ENCODE measurements around the gene ACSL1. TPM values are rescaled to one million over a fixed set of nuclear protein-coding genes. Genes with fewer than 3 reads are reported as not detected.

ACSL1 gene
- total and polyA plus RNA-seq, 8 donors, result 18.5 to 270 (median 26.4) TPM

DNA sequence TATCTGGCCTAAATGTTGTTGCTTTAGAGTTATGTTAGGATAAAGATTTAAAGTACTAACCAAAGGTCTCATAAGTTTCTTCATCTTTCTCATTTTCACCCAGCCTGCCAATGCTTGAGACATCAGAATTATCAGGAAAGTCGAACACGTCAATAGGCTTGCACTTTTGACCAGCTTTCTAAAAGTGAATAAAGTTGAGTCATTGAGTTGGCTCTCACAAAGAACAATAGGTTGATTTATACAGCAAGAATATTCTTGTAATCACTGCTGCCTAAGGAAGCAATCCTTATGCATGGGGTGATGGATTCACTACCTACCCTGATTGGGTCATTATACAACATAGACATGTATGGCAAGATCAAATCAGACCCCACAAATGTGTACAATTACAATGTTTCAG, 96.9 kb downstream of the ACSL1 start:
- Histone ChIP-seq H3K4me3 (no peak overlapping the region), H3K27me3 (no peaks in the 10 kb centered on the region), H3K36me3 (peaks cover 0 to 4% of the 10 kb centered on the region in 2 donors), H3K4me1 (peaks cover 6 to 23% of the 10 kb centered on the region in 2 donors), H3K9me3 (no peaks in the 10 kb centered on the region), H3K27ac (no peak overlapping the region)
- intact Hi-C loops (cut with DNase I), result no loop called here
- DNase-seq (no peak), ATAC-seq (no peak)
- TF ChIP-seq, protein P1, sequence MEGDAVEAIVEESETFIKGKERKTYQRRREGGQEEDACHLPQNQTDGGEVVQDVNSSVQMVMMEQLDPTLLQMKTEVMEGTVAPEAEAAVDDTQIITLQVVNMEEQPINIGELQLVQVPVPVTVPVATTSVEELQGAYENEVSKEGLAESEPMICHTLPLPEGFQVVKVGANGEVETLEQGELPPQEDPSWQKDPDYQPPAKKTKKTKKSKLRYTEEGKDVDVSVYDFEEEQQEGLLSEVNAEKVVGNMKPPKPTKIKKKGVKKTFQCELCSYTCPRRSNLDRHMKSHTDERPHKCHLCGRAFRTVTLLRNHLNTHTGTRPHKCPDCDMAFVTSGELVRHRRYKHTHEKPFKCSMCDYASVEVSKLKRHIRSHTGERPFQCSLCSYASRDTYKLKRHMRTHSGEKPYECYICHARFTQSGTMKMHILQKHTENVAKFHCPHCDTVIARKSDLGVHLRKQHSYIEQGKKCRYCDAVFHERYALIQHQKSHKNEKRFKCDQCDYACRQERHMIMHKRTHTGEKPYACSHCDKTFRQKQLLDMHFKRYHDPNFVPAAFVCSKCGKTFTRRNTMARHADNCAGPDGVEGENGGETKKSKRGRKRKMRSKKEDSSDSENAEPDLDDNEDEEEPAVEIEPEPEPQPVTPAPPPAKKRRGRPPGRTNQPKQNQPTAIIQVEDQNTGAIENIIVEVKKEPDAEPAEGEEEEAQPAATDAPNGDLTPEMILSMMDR (IDR thresholded peaks at IDR 0.05), result no peak

DNA sequence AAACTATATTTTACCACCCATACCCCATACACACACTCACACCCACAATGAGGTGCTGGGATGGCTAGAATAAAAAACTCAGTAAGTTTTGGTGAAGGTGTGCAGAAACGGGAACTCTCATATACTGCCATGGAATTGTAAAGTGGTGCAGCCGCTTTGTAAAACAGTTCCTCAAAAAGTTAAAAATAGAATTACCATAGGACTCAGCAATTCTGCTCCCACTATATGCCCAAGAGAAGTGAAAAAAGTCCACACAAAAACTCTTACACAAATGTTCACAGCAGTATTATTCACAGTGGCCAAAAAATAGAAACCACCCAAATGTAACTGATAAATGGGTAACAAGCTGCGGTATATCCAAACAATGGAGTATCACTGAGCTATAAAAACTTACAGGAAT, 98.3 kb downstream of the ACSL1 start:
- intact Hi-C loops (cut with DNase I), result no loop called here

DNA sequence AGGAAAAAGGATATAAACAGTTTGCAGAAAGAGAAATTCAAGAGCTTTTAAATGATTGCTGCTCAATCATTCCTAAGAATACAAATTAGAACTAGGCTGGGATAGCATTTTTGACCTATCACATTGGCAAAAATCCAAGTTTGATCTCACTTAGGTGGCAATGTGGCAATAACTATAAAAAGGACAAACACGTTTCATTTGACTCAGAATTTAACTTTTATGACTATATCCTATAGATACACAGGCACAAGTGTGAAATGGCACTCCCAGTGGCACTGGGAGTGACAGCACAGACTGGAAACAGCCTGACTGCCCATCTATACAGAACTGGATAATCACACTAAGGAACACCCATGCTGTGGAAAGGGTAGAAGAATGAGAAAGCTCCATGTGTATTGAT, 103.0 kb downstream of the ACSL1 start:
- Histone ChIP-seq H3K36me3 (peaks cover 0 to 12% of the 10 kb centered on the region in 2 donors), H3K4me1 (peaks cover 0 to 1% of the 10 kb centered on the region in 2 donors), H3K9me3 (peaks cover 0 to 8% of the 10 kb centered on the region in 2 donors), H3K4me3 (no peak overlapping the region), H3K27ac (no peak overlapping the region), H3K27me3 (no peaks in the 10 kb centered on the region)
- intact Hi-C loops (cut with DNase I), result no loop called here
- TF ChIP-seq, protein P1 (IDR thresholded peaks at IDR 0.05), result no peak
- no peak for ATAC-seq
- no peak for DNase-seq

More for the DNA sequence above, 98.3 kb downstream of the ACSL1 start:
- peaks cover 0 to 10% of the 10 kb centered on the region in 2 donors for H3K4me1 ChIP-seq
- H3K36me3 ChIP-seq, result peaks cover 0 to 5% of the 10 kb centered on the region in 2 donors
- no peak overlapping the region for H3K4me3 ChIP-seq
- TF ChIP-seq, protein P1 (IDR thresholded peaks at IDR 0.05), result no peak
- no peaks in the 10 kb centered on the region for H3K9me3 ChIP-seq
- no peak for ATAC-seq
- no peak overlapping the region for H3K27ac ChIP-seq
- no peak for DNase-seq
- H3K27me3 ChIP-seq, result no peaks in the 10 kb centered on the region

DNA sequence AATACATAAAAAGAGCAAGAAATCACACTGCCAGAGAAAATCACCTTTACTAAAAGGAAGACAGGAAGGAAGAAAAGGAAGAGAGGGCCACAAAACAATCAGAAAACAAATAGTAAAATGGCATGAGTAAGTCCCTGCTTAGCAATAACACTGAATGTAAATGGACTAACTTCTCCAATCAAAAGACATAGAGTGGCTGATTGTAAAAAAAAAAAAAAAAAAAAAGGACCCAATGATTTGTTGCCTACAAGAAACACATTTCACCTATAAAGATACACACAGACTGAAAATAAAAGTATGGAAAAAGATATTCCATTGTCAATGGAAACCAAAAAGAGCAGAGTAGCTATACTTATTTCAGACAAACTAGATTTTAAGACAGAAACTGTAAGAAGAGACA, 104.5 kb downstream of the ACSL1 start:
- peaks cover 0 to 13% of the 10 kb centered on the region in 2 donors for H3K36me3 ChIP-seq
- H3K27ac ChIP-seq, result no peak overlapping the region
- ATAC-seq (no peak), DNase-seq (no peak)
- intact Hi-C loops (cut with DNase I), result no loop called here
- H3K9me3 ChIP-seq, result peaks cover 0 to 8% of the 10 kb centered on the region in 2 donors
- no peak overlapping the region for H3K4me3 ChIP-seq
- H3K27me3 ChIP-seq, result no peaks in the 10 kb centered on the region
- TF ChIP-seq, protein P1 (IDR thresholded peaks at IDR 0.05), result no peak
- H3K4me1 ChIP-seq, result no peaks in the 10 kb centered on the region

DNA sequence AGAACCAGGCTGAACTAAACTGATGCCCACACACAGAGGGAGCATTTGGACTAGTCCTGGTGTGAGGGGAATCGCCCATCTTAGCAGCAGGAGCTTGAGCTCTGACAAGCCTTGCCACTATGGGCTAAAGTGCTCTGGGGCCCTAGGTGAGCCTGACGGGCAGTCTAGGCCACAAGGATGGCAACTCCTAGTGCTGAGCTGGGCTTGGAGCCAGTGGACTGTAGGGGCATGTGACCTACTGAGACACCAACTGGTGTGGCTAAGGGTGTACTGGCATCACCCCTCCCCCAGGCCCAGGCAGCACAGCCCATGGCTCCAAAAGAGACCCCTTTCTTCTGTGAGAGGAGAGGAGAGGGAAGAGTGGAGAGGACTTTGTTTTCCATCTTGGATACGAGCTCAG, 106.4 kb downstream of the ACSL1 start:
- no peak for ATAC-seq
- TF ChIP-seq, protein P1 (IDR thresholded peaks at IDR 0.05), result no peak
- intact Hi-C loops (cut with DNase I), result no loop called here

More for the DNA sequence above, 106.4 kb downstream of the ACSL1 start:
- H3K4me3 ChIP-seq, result no peak overlapping the region
- H3K27ac ChIP-seq, result no peak overlapping the region
- peaks cover 0 to 8% of the 10 kb centered on the region in 2 donors for H3K9me3 ChIP-seq
- DNase-seq, result no peak
- no peaks in the 10 kb centered on the region for H3K27me3 ChIP-seq
- H3K36me3 ChIP-seq, result peaks cover 0 to 19% of the 10 kb centered on the region in 2 donors
- H3K4me1 ChIP-seq, result no peaks in the 10 kb centered on the region
